ENCODE measurements around the gene GALNT10. TPM values are rescaled to one million over a fixed set of nuclear protein-coding genes. Genes with fewer than 3 reads are reported as not detected.

GALNT10 gene
- total and polyA plus RNA-seq, 2 experiments from 2014 or later, result 3.2 to 12.9 TPM

DNA sequence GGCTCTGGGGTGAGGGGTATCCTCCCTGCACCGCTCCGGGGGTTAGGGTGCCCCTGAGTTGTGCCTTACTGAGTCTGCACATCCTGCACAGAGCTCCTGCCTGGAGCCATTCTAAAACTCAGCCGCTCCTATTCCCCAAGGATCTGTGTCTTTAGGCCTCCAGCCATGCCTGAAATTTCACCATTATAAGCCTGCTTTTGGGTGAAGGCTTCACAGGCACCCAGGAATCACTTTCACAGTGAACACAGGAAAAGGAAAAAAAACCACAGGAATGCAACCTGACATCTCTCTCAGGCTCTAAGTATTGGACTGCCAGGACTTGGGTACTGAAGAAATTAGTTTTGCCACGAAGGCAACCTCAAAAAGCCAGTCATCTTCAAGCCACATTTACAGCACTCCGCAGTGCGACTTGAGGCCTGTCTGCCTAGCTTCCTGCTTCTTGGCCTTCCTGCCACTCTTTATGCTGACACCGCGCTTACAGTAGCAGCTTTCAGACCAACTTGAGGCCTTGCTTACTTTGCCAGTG is 30.9 kb downstream of the GALNT10 start (continued):
- TF ChIP-seq, protein P1, sequence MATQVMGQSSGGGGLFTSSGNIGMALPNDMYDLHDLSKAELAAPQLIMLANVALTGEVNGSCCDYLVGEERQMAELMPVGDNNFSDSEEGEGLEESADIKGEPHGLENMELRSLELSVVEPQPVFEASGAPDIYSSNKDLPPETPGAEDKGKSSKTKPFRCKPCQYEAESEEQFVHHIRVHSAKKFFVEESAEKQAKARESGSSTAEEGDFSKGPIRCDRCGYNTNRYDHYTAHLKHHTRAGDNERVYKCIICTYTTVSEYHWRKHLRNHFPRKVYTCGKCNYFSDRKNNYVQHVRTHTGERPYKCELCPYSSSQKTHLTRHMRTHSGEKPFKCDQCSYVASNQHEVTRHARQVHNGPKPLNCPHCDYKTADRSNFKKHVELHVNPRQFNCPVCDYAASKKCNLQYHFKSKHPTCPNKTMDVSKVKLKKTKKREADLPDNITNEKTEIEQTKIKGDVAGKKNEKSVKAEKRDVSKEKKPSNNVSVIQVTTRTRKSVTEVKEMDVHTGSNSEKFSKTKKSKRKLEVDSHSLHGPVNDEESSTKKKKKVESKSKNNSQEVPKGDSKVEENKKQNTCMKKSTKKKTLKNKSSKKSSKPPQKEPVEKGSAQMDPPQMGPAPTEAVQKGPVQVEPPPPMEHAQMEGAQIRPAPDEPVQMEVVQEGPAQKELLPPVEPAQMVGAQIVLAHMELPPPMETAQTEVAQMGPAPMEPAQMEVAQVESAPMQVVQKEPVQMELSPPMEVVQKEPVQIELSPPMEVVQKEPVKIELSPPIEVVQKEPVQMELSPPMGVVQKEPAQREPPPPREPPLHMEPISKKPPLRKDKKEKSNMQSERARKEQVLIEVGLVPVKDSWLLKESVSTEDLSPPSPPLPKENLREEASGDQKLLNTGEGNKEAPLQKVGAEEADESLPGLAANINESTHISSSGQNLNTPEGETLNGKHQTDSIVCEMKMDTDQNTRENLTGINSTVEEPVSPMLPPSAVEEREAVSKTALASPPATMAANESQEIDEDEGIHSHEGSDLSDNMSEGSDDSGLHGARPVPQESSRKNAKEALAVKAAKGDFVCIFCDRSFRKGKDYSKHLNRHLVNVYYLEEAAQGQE (IDR thresholded peaks at IDR 0.05; ENCODE audit: unreplicated experiment), result no peak
- TF ChIP-seq, protein P2, sequence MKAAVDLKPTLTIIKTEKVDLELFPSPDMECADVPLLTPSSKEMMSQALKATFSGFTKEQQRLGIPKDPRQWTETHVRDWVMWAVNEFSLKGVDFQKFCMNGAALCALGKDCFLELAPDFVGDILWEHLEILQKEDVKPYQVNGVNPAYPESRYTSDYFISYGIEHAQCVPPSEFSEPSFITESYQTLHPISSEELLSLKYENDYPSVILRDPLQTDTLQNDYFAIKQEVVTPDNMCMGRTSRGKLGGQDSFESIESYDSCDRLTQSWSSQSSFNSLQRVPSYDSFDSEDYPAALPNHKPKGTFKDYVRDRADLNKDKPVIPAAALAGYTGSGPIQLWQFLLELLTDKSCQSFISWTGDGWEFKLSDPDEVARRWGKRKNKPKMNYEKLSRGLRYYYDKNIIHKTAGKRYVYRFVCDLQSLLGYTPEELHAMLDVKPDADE (IDR thresholded peaks at IDR 0.05), result no peak
- TF ChIP-seq, protein P3, sequence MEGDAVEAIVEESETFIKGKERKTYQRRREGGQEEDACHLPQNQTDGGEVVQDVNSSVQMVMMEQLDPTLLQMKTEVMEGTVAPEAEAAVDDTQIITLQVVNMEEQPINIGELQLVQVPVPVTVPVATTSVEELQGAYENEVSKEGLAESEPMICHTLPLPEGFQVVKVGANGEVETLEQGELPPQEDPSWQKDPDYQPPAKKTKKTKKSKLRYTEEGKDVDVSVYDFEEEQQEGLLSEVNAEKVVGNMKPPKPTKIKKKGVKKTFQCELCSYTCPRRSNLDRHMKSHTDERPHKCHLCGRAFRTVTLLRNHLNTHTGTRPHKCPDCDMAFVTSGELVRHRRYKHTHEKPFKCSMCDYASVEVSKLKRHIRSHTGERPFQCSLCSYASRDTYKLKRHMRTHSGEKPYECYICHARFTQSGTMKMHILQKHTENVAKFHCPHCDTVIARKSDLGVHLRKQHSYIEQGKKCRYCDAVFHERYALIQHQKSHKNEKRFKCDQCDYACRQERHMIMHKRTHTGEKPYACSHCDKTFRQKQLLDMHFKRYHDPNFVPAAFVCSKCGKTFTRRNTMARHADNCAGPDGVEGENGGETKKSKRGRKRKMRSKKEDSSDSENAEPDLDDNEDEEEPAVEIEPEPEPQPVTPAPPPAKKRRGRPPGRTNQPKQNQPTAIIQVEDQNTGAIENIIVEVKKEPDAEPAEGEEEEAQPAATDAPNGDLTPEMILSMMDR (conservative IDR thresholded peaks at IDR 0.05; ENCODE audit: low read depth in 2 of 2), result no peak
- TF ChIP-seq STAT1 (IDR thresholded peaks at IDR 0.05; ENCODE audit: unreplicated experiment), result no peak
- no peak for TF ChIP-seq EZH2phosphoT487 (IDR thresholded peaks at IDR 0.05; ENCODE audit: unreplicated experiment)
- TF ChIP-seq POLR2AphosphoS5 (IDR thresholded peaks at IDR 0.05; ENCODE audit: low read depth), result no peak

DNA sequence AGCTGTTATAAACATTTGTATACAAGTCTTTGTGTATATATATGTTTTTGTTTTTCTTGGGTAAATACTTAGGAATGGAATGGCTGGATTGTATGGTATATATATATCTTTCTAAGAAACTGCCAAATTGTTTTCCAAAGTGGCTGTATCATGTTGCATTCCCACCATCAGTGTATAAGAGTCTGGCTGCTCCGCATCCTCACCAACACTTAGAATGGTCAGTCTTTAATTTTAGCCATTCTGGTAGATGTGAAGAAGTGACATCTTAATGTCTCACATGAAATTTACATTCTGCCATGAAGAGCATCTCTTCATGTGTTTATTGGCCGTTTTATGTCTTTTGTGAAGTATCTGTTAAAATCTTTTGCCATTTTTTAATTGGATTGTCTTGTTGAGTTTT is 31.9 kb downstream of the GALNT10 start:
- H3K36me3 Mint-ChIP-seq (ENCODE audit: low read depth), result peaks cover 15% of the 10 kb centered on the region
- Histone ChIP-seq H3K9me2 (ENCODE audit: insufficient read depth) (no peaks in the 10 kb centered on the region), H3K4me3 (no peak overlapping the region), H2AFZ (no peak overlapping the region), H3K4me2 (no peak overlapping the region), H3K27me3 (ENCODE audit: insufficient read depth) (no peaks in the 10 kb centered on the region), H3K79me2 (replicated peaks; ENCODE audit: insufficient read depth) (no peaks in the 10 kb centered on the region), H3K27ac (ENCODE audit: low read depth) (no peak overlapping the region), H3K36me3 (ENCODE audit: insufficient read depth) (no peaks in the 10 kb centered on the region; the same call in 1 of the 2 replicates), H3K4me1 (ENCODE audit: insufficient read depth) (peaks cover 37% of the 10 kb centered on the region), H3F3A (replicated peaks; ENCODE audit: low read depth) (no peaks in the 10 kb centered on the region), H4K20me1 (replicated peaks; ENCODE audit: insufficient read depth) (no peaks in the 10 kb centered on the region)
- ATAC-seq (no peak), DNase-seq (ENCODE audit: low spot score) (no peak)
- peaks cover 5% of the 10 kb centered on the region for H3K27me3 Mint-ChIP-seq (ENCODE audit: insufficient read depth, low read depth, poor library complexity)
- H3K4me3 Mint-ChIP-seq, result no peak overlapping the region
- peaks cover 12% of the 10 kb centered on the region; the same call in 2 of the 3 replicates for H3K9me3 Mint-ChIP-seq
- peaks cover 36% of the 10 kb centered on the region for H3K4me1 Mint-ChIP-seq
- no peak overlapping the region for H3K27ac Mint-ChIP-seq
- TF ChIP-seq POLR2AphosphoS5 (IDR thresholded peaks at IDR 0.05; ENCODE audit: low read depth) (no peak), STAT1 (IDR thresholded peaks at IDR 0.05; ENCODE audit: unreplicated experiment) (no peak), ZNF331 (CRISPR knock-in tag; IDR thresholded peaks at IDR 0.05; ENCODE audit: low read depth) (no peak), JUNB (IDR thresholded peaks at IDR 0.05; ENCODE audit: unreplicated experiment) (no peak)
- TF ChIP-seq, protein P1 (IDR thresholded peaks at IDR 0.05; ENCODE audit: unreplicated experiment), result no peak

All from GM23338 (cell line).